Renal cortex interstitium (tissue), 3 donors: ENCODE data around the gene CPSF3. TPM values are rescaled to one million over a fixed set of nuclear protein-coding genes. Genes with fewer than 3 reads are reported as not detected.

ENCODE experiments used
- polyA plus RNA-seq, 3 donors: library from polyadenylated mRNA; unstranded; fragments of 120-200 nt; gene quantifications; one replicate each; pipeline ENCODE4 v1.2.1, GENCODE V29; 2013; ENCODE audit not compliant: insufficient read length in 3 of 3

The CPSF3 gene
- polyA plus RNA-seq, 3 donors, result 47.0 to 66.0 (median 55.3) TPM

Other genes starting within 250 kb of the CPSF3 start
- 10 to 100 TPM; 55.9 to 63.0 (median 57.7) TPM for gene ASAP2, start 216.8 kb upstream of the CPSF3 start, polyA plus RNA-seq
- 10 to 100 TPM; 76.2 to 83.9 (median 82.1) TPM for gene ITGB1BP1, start 126 bp upstream of the CPSF3 start, polyA plus RNA-seq
- gene IAH1, start 50.9 kb downstream of the CPSF3 start, polyA plus RNA-seq, result 10 to 100 TPM; 39.8 to 50.4 (median 47.0) TPM
- 10 to 100 TPM; 38.0 to 45.6 (median 42.1) TPM for gene ADAM17, start 132.2 kb downstream of the CPSF3 start, polyA plus RNA-seq
- gene YWHAQ, start 207.3 kb downstream of the CPSF3 start, polyA plus RNA-seq, result 100 to 1,000 TPM; 382 to 483 (median 439) TPM